Motor neuron (in vitro differentiated cells): ENCODE measurements around the gene EXOSC10. TPM values are rescaled to one million over a fixed set of nuclear protein-coding genes. Genes with fewer than 3 reads are reported as not detected.
"Not testable (repeated sequence)": the region's sequence is repeated elsewhere in the genome, so short reads cannot be mapped to it uniquely, and the experiment has no call there.

Experiments used
- ATAC-seq, 8 experiments: fragments of 200-7000 bp; cut with Tn5 transposase; replicated peaks in 6 of 8; 2 replicates each; pipeline ENCODE4 v1.8.0; 2021; ENCODE audit warnings: mild to moderate bottlenecking in 8 of 8, moderate library complexity in 8 of 8
- H3K27ac ChIP-seq, 2 donors: fragments of 250-450 bp; sonication (Bioruptor Pico); 2 replicates each; pipeline ENCODE4 v1.9.0; 2021; ENCODE audit warnings: antibody characterized with exemption in 2 of 2, mild to moderate bottlenecking in 2 of 2, moderate library complexity in 1 of 2
- H3K4me1 ChIP-seq, 2 donors: fragments of 250-450 bp; sonication (Bioruptor Pico); replicated peaks in 1 of 2; 2 replicates each; pipeline ENCODE4 v1.6.1; 2021; ENCODE audit warnings: antibody characterized with exemption in 2 of 2, mild to moderate bottlenecking in 2 of 2, moderate library complexity in 1 of 2
- H3K4me3 ChIP-seq, 5 donors: fragments of 250-450 bp; sonication (Bioruptor Pico); 2 replicates each; pipeline ENCODE4 v1.9.0; 2021; ENCODE audit warnings: antibody characterized with exemption in 5 of 5, mild to moderate bottlenecking in 5 of 5, moderate library complexity in 4 of 5
- WGBS, 10 experiments: fragments of 450-650 bp; shearing (Covaris generic); methylation state at CpG; one replicate each; pipeline ENCODE4 v1.0.0; 2022; 5-methylcytosine and 5-hydroxymethylcytosine counted together
- in situ Hi-C, 9 experiments: fragments of 400-800 bp; cut with MboI; loops; one replicate each; pipeline ENCODE4 v1.15.0; 2021; ENCODE audit warnings: low sequenced_read_pairs in 9 of 9, low pct_unique_long_range_greater_than_20kb in 2 of 9; ENCODE audit not compliant: unreplicated experiment in 9 of 9
- total RNA-seq, 8 experiments: library from RNA; unstranded; fragments of 300-600 nt; gene quantifications; 2 replicates each; pipeline versions ENCODE4 v1.2.3 to v1.2.4, GENCODE V29; 2022

EXOSC10 gene
- total RNA-seq, 8 experiments from 2014 or later: 39.0 to 88.7 (median 57.9) TPM

GRCh38 chr1:11028018-11028417 is 71.7 kb downstream of the EXOSC10 start:
- no peak for ATAC-seq
- H3K4me1 ChIP-seq: no peaks in the 10 kb centered on the region
- no peak overlapping the region for H3K4me3 ChIP-seq
- WGBS, 10 experiments: 50 to 100% (median 100%) methylated on average over 1 to 3 of the region's 3 CpGs; no CpG with 5 or more reads in 4 of the 10 experiments
- in situ Hi-C loops: loop anchor here in 4 of 9 experiments (25.0 kb wide), 1 partner anchor 609 kb away; no protein-coding TSS in a partner anchor
- no peak overlapping the region for H3K27ac ChIP-seq

GRCh38 chr1:11027316-11027715 is 72.4 kb downstream of the EXOSC10 start:
- Histone ChIP-seq H3K4me3 (no peak overlapping the region), H3K27ac (no peak overlapping the region), H3K4me1 (no peaks in the 10 kb centered on the region)
- ATAC-seq: no peak
- whole genome bisulfite sequencing, 10 experiments: 43 to 100% (median 81%) methylated on average over 1 to 6 of the region's 6 CpGs
- in situ Hi-C loops: loop anchor here in 4 of 9 experiments (25.0 kb wide), 1 partner anchor 610 kb away; no protein-coding TSS in a partner anchor

- 40 to 100% (median 93%) methylated on average over 1 to 5 of the region's 5 CpGs for WGBS, 10 experiments
- no peak overlapping the region for H3K4me3 ChIP-seq
- H3K4me1 ChIP-seq: no peaks in the 10 kb centered on the region
- ATAC-seq: no peak
- H3K27ac ChIP-seq: no peak overlapping the region
- in situ Hi-C loops: loop anchor here in 4 of 9 experiments (25.0 kb wide), 1 partner anchor 610 kb away; no protein-coding TSS in a partner anchor
These were observed 72.8 kb downstream of the EXOSC10 start for GRCh38 chr1:11026903-11027302.

GRCh38 chr1:11026052-11026451 is 73.6 kb downstream of the EXOSC10 start:
- ATAC-seq: peak in 2 of 8 experiments; percentile 4 to 15
- Histone ChIP-seq H3K4me1 (no peaks in the 10 kb centered on the region), H3K4me3 (no peak overlapping the region), H3K27ac (no peak overlapping the region)
- in situ Hi-C loops: loop anchor here in 4 of 9 experiments (25.0 kb wide), 1 partner anchor 611 kb away; no protein-coding TSS in a partner anchor
- WGBS, 10 experiments: 86 to 100% (median 90%) methylated on average over 1 of the region's 1 CpG; no CpG with 5 or more reads in 3 of the 10 experiments

DNA sequence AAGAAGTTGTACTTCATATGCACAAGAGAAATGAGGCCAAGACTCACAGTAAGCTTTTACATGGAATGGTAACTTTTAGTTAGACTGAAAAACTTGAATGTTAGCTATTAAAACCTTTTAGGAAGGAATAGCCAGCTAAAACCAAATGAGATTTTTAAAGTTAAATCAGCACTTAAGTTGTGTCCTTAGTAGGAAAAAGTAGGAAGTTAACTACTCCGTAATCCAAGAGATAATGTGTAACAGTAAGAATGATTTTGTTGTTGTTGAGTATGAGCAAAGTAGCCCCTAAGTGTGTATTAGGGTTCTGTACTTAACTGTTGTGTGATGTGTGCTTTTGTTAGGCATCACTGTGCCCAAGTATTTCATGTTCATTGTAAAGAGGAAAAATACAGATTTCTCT is 74.1 kb downstream of the EXOSC10 start:
- no peak for ATAC-seq
- Histone ChIP-seq H3K4me1 (no peaks in the 10 kb centered on the region), H3K27ac (no peak overlapping the region), H3K4me3 (no peak overlapping the region)
- in situ Hi-C loops: loop anchor here in 4 of 9 experiments (25.0 kb wide), 1 partner anchor 612 kb away; no protein-coding TSS in a partner anchor
- 44 to 100% (median 100%) methylated on average over 1 of the region's 1 CpG; no CpG with 5 or more reads in 1 of the 10 experiments for WGBS, 10 experiments

GRCh38 chr1:11024874-11025203 is 74.8 kb downstream of the EXOSC10 start:
- no peak overlapping the region for H3K27ac ChIP-seq
- ATAC-seq: peak in 3 of 8 experiments; percentile 47 to 70 (median 64)

GRCh38 chr1:11024154-11024873 is 75.4 kb downstream of the EXOSC10 start:
- ATAC-seq: peak in 3 of 8 experiments; percentile 44 to 76 (median 53)
- in situ Hi-C loops: no loop called here
- 14 to 100% (median 92%) methylated on average over 1 to 3 of the region's 3 CpGs for WGBS, 10 experiments
- H3K4me3 ChIP-seq: no peak overlapping the region
- H3K27ac ChIP-seq: no peak overlapping the region
- H3K4me1 ChIP-seq: no peaks in the 10 kb centered on the region

More at GRCh38 chr1:11024874-11025203, 74.8 kb downstream of the EXOSC10 start:
- H3K4me1 ChIP-seq: no peaks in the 10 kb centered on the region
- in situ Hi-C loops: loop anchor here in 4 of 9 experiments (25.0 kb wide), 1 partner anchor 612 kb away; no protein-coding TSS in a partner anchor
- no peak overlapping the region for H3K4me3 ChIP-seq
- WGBS, 10 experiments: 0 to 100% (median 87%) methylated on average over 1 to 2 of the region's 2 CpGs

GRCh38 chr1:11023201-11023600 is 76.5 kb downstream of the EXOSC10 start:
- ATAC-seq: no peak

DNA sequence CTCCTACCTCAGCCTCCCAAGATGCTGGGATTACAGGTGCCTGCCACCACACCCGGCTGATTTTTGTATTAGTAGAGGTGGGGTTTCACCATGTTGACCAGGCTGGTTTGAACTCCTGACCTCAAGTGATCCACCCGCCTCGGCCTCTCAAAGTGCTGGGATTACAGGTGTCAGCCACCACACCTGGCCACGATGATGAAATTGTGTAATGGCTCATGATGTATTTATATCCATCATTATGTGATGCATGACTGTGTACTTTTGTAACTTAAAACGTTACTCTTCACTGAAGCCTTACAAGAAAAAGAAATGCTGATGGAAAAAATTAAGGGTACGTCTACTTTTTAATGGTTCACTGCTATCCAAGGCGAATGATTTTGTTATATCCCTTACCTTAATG is 79.7 kb downstream of the EXOSC10 start:
- in situ Hi-C loops: no loop called here
- WGBS, 10 experiments: 86 to 100% (median 94%) methylated on average over 1 to 7 of the region's 7 CpGs
- Histone ChIP-seq H3K27ac (no peak overlapping the region), H3K4me1 (no peaks in the 10 kb centered on the region), H3K4me3 (no peak overlapping the region)
- no peak for ATAC-seq

More at GRCh38 chr1:11023201-11023600, 76.5 kb downstream of the EXOSC10 start:
- no peak overlapping the region for H3K4me3 ChIP-seq
- in situ Hi-C loops: no loop called here
- no peaks in the 10 kb centered on the region for H3K4me1 ChIP-seq
- WGBS, 10 experiments: 84 to 100% (median 96%) methylated on average over 1 to 11 of the region's 14 CpGs; no CpG with 5 or more reads in 1 of the 10 experiments
- no peak overlapping the region for H3K27ac ChIP-seq

DNA sequence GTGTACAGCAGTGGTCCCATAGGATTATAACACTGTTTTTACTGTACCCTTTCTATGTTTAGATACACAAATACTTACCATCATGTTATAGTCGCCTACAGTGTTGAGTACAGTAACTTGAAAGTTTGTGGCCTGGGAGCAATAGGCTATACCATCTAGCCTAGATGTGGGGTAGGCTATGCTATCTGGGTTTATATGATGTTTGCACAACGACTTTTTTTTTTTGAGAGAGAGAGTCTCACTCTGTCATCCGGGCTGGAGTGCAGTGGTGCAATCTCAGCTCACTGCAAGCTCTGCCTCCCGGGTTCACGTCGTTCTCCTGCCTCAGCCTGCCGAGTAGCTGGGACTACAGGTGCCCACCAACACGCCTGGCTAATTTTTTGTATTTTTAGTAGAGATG is 80.3 kb downstream of the EXOSC10 start:
- 0 to 100% (median 94%) methylated on average over 1 to 4 of the region's 8 CpGs; no CpG with 5 or more reads in 3 of the 10 experiments for WGBS, 10 experiments
- H3K27ac ChIP-seq, H3K4me3 ChIP-seq, H3K4me1 ChIP-seq, in situ Hi-C loops: not testable (repeated sequence)
- peak in 1 of 8 experiments; percentile 25 for ATAC-seq

Other genes starting within 250 kb of the EXOSC10 start
- 100 to 1,000 TPM in 4 of 8 experiments, 10 to 100 TPM in 4; 49.0 to 165 (median 105) TPM for gene TARDBP, start 87.2 kb downstream of the EXOSC10 start, total RNA-seq
- 1 to 10 TPM; 1.2 to 5.9 (median 3.2) TPM for gene MASP2, start 52.6 kb downstream of the EXOSC10 start, total RNA-seq
- 100 to 1,000 TPM in 3 of 8 experiments, 10 to 100 TPM in 5; 42.6 to 256 (median 75.3) TPM for gene SRM, start 39.9 kb downstream of the EXOSC10 start, total RNA-seq
- 1 to 10 TPM in 3 of 8 experiments, under 1 TPM in 5; 0.16 to 4.7 (median 0.68) TPM for gene ANGPTL7, start 89.5 kb upstream of the EXOSC10 start, total RNA-seq
- gene MTOR, start 162.7 kb upstream of the EXOSC10 start, total RNA-seq: 10 to 100 TPM; 27.9 to 59.9 (median 51.2) TPM
- 10 to 100 TPM; 12.8 to 20.7 (median 16.2) TPM for gene UBIAD1, start 173.3 kb upstream of the EXOSC10 start, total RNA-seq